K562 (cell line): ENCODE data around the gene LCA5L. TPM values are rescaled to one million over a fixed set of nuclear protein-coding genes. Genes with fewer than 3 reads are reported as not detected.

Source experiments
- ATAC-seq: fragments of 200-7000 bp; cut with Tn5 transposase; 3 replicates; pipeline ENCODE4 v1.9.1; 2020; ENCODE audit warnings: moderate library complexity
- BruUV-seq: library from RNA; stranded (reverse); fragments of 400-500 nt; replicated peaks from 2 replicates; lab custom pipeline; 2021; lab: Mats Ljungman, UMichigan
- CTCF ChIA-PET: fragments of 300-600 bp; formaldehyde crosslinking; extraction: SDS; loops from one replicate; lab custom pipeline; 2021; ENCODE audit warnings: low intra/inter-chr PET ratio; lab: Yijun Ruan, JAX
- POLR2A ChIA-PET: fragments of 300-600, 350-650 bp; sonication (Branson Sonifier 250); formaldehyde crosslinking; extraction: SDS; loops from one replicate; lab custom pipeline; 2021; ENCODE audit warnings: antibody characterized with exemption, inconsistent platforms; lab: Yijun Ruan, JAX
- DNase-seq, 4 experiments: peaks; one replicate each; pipeline versions ENCODE4 v3.0.0 to v3.0.0-alpha.2; 2011 to 2018; ENCODE audit warnings: low spot score in 3 of 4, mixed read lengths in 3 of 4; ENCODE audit errors: extremely low read depth in 1 of 4
- FAIRE-seq: peaks from 2 replicates; lab custom pipeline; 2011; peaks lifted over from hg19 to GRCh38; lab: Jason Lieb, UNC
- H2AFZ ChIP-seq: 2 replicates; pipeline ENCODE4 v1.6.0; 2011; ENCODE audit warnings: low read depth, low read length, control low read depth, inconsistent platforms
- H3K27ac ChIP-seq: fragments of 200-600 bp; 3 replicates; pipeline ENCODE4 v1.8.0; 2011; ENCODE audit warnings: low read depth, mild to moderate bottlenecking, control low read depth, inconsistent platforms, low read length, moderate library complexity, mixed read lengths; ENCODE audit errors: extremely low read depth
- H3K27me3 ChIP-seq, 2 experiments: fragments of 300-600 bp in 1 of 2; 2 replicates in 1 of 2; 3 replicates in 1 of 2; pipeline versions ENCODE4 v1.6.0 to v1.8.0; 2011; ENCODE audit warnings: inconsistent platforms in 2 of 2, low read length in 2 of 2, mild to moderate bottlenecking in 1 of 2, mixed read lengths in 1 of 2, moderate library complexity in 1 of 2; ENCODE audit not compliant: control insufficient read depth in 2 of 2, insufficient read depth in 2 of 2
- H3K36me3 ChIP-seq: fragments of 300-600 bp; 3 replicates; pipeline ENCODE4 v1.8.0; 2011; ENCODE audit warnings: mild to moderate bottlenecking, low read length, inconsistent platforms; ENCODE audit not compliant: control insufficient read depth, insufficient read depth
- H3K4me1 ChIP-seq, 2 experiments: fragments of 200-600 bp in 1 of 2; replicated peaks in 1 of 2; 2 replicates in 1 of 2; 3 replicates in 1 of 2; pipeline versions ENCODE4 v1.5.1 to v1.8.0; 2011; ENCODE audit warnings: inconsistent platforms in 2 of 2, low read length in 2 of 2, mild to moderate bottlenecking in 1 of 2, mixed read lengths in 1 of 2, moderate library complexity in 1 of 2; ENCODE audit not compliant: control insufficient read depth in 2 of 2, insufficient read depth in 2 of 2
- H3K4me2 ChIP-seq: 2 replicates; pipeline ENCODE4 v1.6.1; 2011; ENCODE audit warnings: low read length, control low read depth, inconsistent platforms, mixed read lengths; ENCODE audit not compliant: insufficient read depth
- H3K4me3 ChIP-seq: fragments of 200-600 bp; sonication (generic), shearing (Covaris generic); 2 replicates; pipeline ENCODE4 v1.5.1; 2016; ENCODE audit warnings: control low read depth, inconsistent platforms
- H3K79me2 ChIP-seq: fragments of 200-600 bp; 3 replicates; pipeline ENCODE4 v1.8.0; 2011; ENCODE audit warnings: low read length, inconsistent platforms; ENCODE audit not compliant: control insufficient read depth, insufficient read depth
- H3K9ac ChIP-seq, 2 experiments: 2 replicates each; pipeline versions ENCODE4 v1.6.0 to v1.6.1; 2011; ENCODE audit warnings: low read depth in 2 of 2, low read length in 2 of 2, control low read depth in 1 of 2, inconsistent platforms in 1 of 2, mild to moderate bottlenecking in 1 of 2, mixed read lengths in 1 of 2; ENCODE audit not compliant: insufficient read depth in 1 of 2
- H3K9me1 ChIP-seq: one replicate; pipeline ENCODE4 v1.6.0; 2011; ENCODE audit warnings: inconsistent platforms, mild to moderate bottlenecking, low read length, moderate library complexity; ENCODE audit not compliant: control insufficient read depth, insufficient read depth
- H3K9me3 ChIP-seq: replicated peaks from 2 replicates; pipeline ENCODE4 v1.5.1; 2011; ENCODE audit warnings: low read depth, low read length, inconsistent platforms; ENCODE audit not compliant: control insufficient read depth, insufficient read depth
- H4K20me1 ChIP-seq: replicated peaks from 2 replicates; pipeline ENCODE4 v1.6.1; 2011; ENCODE audit warnings: low read length, inconsistent platforms, mixed read lengths; ENCODE audit not compliant: control insufficient read depth, insufficient read depth
- OTX1 ChIP-seq: fragments of 450-650 bp; formaldehyde crosslinking; IDR thresholded peaks from 2 replicates; pipeline ENCODE4 v1.4.0; 2022; ENCODE audit warnings: mild to moderate bottlenecking
- ZNF384 ChIP-seq: IDR thresholded peaks from 2 replicates; pipeline ENCODE4 v1.6.1; 2012; ENCODE audit warnings: low read depth, low read length, improper control_type of control experiment
- WGBS: fragments of 100-300 bp; shearing (Covaris generic); methylation state at CpG from one replicate; pipeline ENCODE4 v1.1.6; 2016; ENCODE audit warnings: low coverage, mixed read lengths; ENCODE audit not compliant: insufficient coverage; ENCODE audit errors: missing lambda C conversion rate; 5-methylcytosine and 5-hydroxymethylcytosine counted together
- in situ Hi-C: fragments of 300-500 bp; cut with MboI; formaldehyde crosslinking; loops from 4 replicates; pipeline ENCODE4 v1.15.0; 2018; ENCODE audit warnings: inconsistent platforms, mixed read lengths
- intact Hi-C: fragments of 100-400 bp; cut with micrococcal nuclease; formaldehyde crosslinking; loops from 2 replicates; pipeline ENCODE4 v1.14.2; 2022
- polyA plus RNA-seq, 8 experiments: library from polyadenylated mRNA; depleted of rRNA in 4 of 8; stranded (reverse) in 5 of 8; unstranded in 3 of 8; fragments of >200 nt; fragmentation: Nextera tagmentation in 2 of 8; fragmentation: Illumina TruSeq in 1 of 8; extraction: Ambion mirVana in 2 of 8; extraction: Trizol in 1 of 8; gene quantifications; 2 replicates each; pipeline versions ENCODE4 v1.2.1 to v1.2.3, GENCODE V29; 2011 to 2014; ENCODE audit warnings: inconsistent platforms in 1 of 8, missing spikeins in 1 of 8
- total RNA-seq, 7 experiments: library from RNA; depleted of rRNA in 6 of 7; stranded (reverse); fragments of >200 nt in 6 of 7; fragmentation: Illumina TruSeq in 2 of 7; extraction: Trizol in 2 of 7; gene quantifications; 2 replicates each; pipeline versions ENCODE4 v1.2.1 to v1.2.3, GENCODE V29; 2011 to 2021; ENCODE audit warnings: low replicate concordance in 1 of 7
- TF ChIP-seq, protein P1 (sequence below): sonication (generic); formaldehyde crosslinking; IDR thresholded peaks from 2 replicates; pipeline ENCODE4 v1.8.1; 2023; ENCODE audit warnings: mild to moderate bottlenecking, missing genetic modification reagents
- TF ChIP-seq, protein P2 (sequence below), 2 experiments: fragments of 450-650 bp; IDR thresholded peaks; 2 replicates each; pipeline ENCODE4 v1.6.1; 2016

LCA5L gene
- total and polyA plus RNA-seq, 9 of the 15 experiments (the other 6 are each of a cell fraction or from before 2014, with no cell fraction given) = 1.8 to 4.9 (median 3.8) TPM

DNA sequence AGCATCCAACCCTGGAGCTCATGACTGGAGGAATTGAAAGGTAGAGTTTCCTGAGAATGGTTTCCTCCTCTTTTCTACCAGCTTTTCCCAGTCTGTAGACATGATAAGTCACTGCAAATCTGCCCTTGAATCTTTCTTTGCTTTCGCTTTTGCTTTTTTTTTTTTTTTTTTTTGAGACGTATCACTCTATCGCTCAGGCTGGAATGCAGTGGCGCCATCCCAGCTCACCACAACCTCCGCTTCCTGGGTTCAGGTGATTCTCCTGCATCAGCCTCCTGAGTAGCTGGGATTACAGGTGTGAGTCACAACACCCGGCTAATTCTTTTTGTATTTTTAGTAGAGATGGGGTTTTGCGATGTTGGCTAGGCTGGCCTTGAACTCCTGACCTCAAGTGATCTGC is 1.7 kb upstream of the LCA5L start:
- DNase-seq (no peak), FAIRE-seq (no peak), ATAC-seq (no peak)
- no peak overlapping the region for H3K4me3 ChIP-seq
- TF ChIP-seq, protein P1, sequence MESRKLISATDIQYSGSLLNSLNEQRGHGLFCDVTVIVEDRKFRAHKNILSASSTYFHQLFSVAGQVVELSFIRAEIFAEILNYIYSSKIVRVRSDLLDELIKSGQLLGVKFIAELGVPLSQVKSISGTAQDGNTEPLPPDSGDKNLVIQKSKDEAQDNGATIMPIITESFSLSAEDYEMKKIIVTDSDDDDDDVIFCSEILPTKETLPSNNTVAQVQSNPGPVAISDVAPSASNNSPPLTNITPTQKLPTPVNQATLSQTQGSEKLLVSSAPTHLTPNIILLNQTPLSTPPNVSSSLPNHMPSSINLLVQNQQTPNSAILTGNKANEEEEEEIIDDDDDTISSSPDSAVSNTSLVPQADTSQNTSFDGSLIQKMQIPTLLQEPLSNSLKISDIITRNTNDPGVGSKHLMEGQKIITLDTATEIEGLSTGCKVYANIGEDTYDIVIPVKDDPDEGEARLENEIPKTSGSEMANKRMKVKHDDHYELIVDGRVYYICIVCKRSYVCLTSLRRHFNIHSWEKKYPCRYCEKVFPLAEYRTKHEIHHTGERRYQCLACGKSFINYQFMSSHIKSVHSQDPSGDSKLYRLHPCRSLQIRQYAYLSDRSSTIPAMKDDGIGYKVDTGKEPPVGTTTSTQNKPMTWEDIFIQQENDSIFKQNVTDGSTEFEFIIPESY (CRISPR knock-in tag) = peak; percentile 63; the same call in 1 of the 2 replicates
- TF ChIP-seq ZNF384 (peak; percentile 54), OTX1 (CRISPR knock-in tag) (no peak)
- TF ChIP-seq, protein P2, sequence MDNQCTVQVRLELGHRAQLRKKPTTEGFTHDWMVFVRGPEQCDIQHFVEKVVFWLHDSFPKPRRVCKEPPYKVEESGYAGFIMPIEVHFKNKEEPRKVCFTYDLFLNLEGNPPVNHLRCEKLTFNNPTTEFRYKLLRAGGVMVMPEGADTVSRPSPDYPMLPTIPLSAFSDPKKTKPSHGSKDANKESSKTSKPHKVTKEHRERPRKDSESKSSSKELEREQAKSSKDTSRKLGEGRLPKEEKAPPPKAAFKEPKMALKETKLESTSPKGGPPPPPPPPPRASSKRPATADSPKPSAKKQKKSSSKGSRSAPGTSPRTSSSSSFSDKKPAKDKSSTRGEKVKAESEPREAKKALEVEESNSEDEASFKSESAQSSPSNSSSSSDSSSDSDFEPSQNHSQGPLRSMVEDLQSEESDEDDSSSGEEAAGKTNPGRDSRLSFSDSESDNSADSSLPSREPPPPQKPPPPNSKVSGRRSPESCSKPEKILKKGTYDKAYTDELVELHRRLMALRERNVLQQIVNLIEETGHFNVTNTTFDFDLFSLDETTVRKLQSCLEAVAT (IDR thresholded peaks at IDR 0.05) = 0 out of 4 replicates have a peak, but pooled peaks of 1 of the 2 experiments have one; percentile 49
- H3K4me1 ChIP-seq = peaks cover 26 to 29% of the 10 kb centered on the region in 2 experiments
- BruUV-seq = no TSS peak
- CTCF ChIA-PET = no interaction called here
- H3K9me3 ChIP-seq = no peaks in the 10 kb centered on the region
- WGBS = 82% methylated on average over 6 of the region's 7 CpGs
- POLR2A ChIA-PET = interaction anchor here (0.9 kb wide), 1 partner anchor 8 kb away, joined by 3 read pairs; no protein-coding TSS in a partner anchor
- H2AFZ ChIP-seq = no peak overlapping the region
- peak overlapping the region; percentile 34 for H3K4me2 ChIP-seq
- H3K79me2 ChIP-seq = peaks cover 8% of the 10 kb centered on the region; the same call in 1 of the 3 replicates
- in situ Hi-C loops = no loop called here
- H3K36me3 ChIP-seq = no peaks in the 10 kb centered on the region
- no peaks in the 10 kb centered on the region for H4K20me1 ChIP-seq
- no peak overlapping the region for H3K9ac ChIP-seq
- H3K27me3 ChIP-seq = no peaks in the 10 kb centered on the region
- intact Hi-C loops = loop anchor here (5.0 kb wide), 1 partner anchor 270 kb away; no protein-coding TSS in a partner anchor
- H3K27ac ChIP-seq = no peak overlapping the region
- no peaks in the 10 kb centered on the region for H3K9me1 ChIP-seq
